GM12892 (cell line): ENCODE measurements around the gene HECTD4.

Experiments used
- POLR2A ChIP-seq: IDR thresholded peaks from 2 replicates; pipeline ENCODE4 v1.6.1; 2011; ENCODE audit warnings: low read depth, low read length, control low read depth
- POLR2AphosphoS5 ChIP-seq: IDR thresholded peaks from 2 replicates; pipeline ENCODE4 v1.6.1; 2011; ENCODE audit warnings: low read depth, low read length, control low read depth
- TAF1 ChIP-seq: IDR thresholded peaks from 2 replicates; pipeline ENCODE4 v1.6.1; 2011; ENCODE audit warnings: low read depth, mild to moderate bottlenecking, control low read depth, low read length, borderline replicate concordance

DNA sequence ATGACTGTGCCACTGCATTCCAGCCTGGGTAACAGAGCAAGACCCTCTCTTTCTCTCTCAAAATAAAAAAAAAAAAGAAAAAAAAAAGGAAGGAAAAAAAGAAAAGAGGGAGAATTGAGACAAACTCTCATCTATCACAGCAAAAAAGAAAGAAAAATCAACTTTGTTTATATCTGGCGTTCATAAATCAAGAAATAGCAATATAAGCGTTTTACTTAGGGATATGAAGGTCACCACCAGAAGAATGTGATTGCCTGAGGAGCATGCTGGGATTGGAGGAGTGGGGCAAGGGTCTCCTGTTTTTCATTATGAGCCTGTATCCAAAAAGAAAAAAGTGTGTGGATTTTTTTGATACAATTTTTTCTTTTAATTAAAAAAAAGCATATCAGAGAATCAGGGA lies 78.4 kb downstream of the HECTD4 start:
- TF ChIP-seq POLR2A (no peak), TAF1 (no peak), POLR2AphosphoS5 (no peak)
